A549 (cell line): ENCODE results near the gene SETSIP. TPM values are rescaled to one million over a fixed set of nuclear protein-coding genes. Genes with fewer than 3 reads are reported as not detected.
"Not testable (repeated sequence)": the region's sequence is repeated elsewhere in the genome, so short reads cannot be mapped to it uniquely, and the experiment has no call there.

Source experiments
- ATAC-seq, 2 experiments: fragments of 200-7000 bp in 1 of 2; fragments of >200 bp in 1 of 2; cut with Nextera tagmentation in 1 of 2; cut with Tn5 transposase in 1 of 2; 3 replicates each; pipeline versions ENCODE4 v1.8.0 to v1.9.1; 2018 to 2020; ENCODE audit warnings: mild to moderate bottlenecking in 1 of 2, moderate library complexity in 1 of 2
- CTCF ChIA-PET: fragments of 300-600 bp; sonication (Branson Sonifier 250); formaldehyde crosslinking; extraction: SDS; loops from one replicate; lab custom pipeline; 2021; ENCODE audit warnings: antibody characterized with exemption, inconsistent platforms; lab: Yijun Ruan, JAX
- POLR2A ChIA-PET: fragments of 350-600 bp; formaldehyde crosslinking; extraction: SDS; loops from one replicate; lab custom pipeline; 2021; ENCODE audit warnings: antibody characterized with exemption, inconsistent platforms; lab: Yijun Ruan, JAX
- DNase-seq, 2 experiments: peaks; one replicate each; pipeline versions ENCODE4 v3.0.0 to v3.0.0-alpha.2; 2011 to 2016; ENCODE audit warnings: low read depth in 1 of 2, low spot score in 1 of 2
- FAIRE-seq: peaks from 2 replicates; lab custom pipeline; 2011; peaks lifted over from hg19 to GRCh38; lab: Jason Lieb, UNC
- H3K27ac ChIP-seq, 2 experiments: fragments of >200 bp; sonication (Bioruptor Twin); formaldehyde crosslinking; 3 replicates each; pipeline ENCODE4 v1.5.1; 2016 to 2017
- H3K4me1 ChIP-seq: fragments of >200 bp; sonication (Bioruptor Twin); formaldehyde crosslinking; 3 replicates; pipeline ENCODE4 v1.6.1; 2016
- H3K4me2 ChIP-seq: fragments of >200 bp; sonication (Bioruptor Twin); formaldehyde crosslinking; 3 replicates; pipeline ENCODE4 v1.6.1; 2016
- H3K4me3 ChIP-seq: fragments of >200 bp; sonication (Bioruptor Twin); formaldehyde crosslinking; 3 replicates; pipeline ENCODE4 v1.5.1; 2016
- H3K9me3 ChIP-seq: fragments of >200 bp; sonication (Bioruptor Twin); formaldehyde crosslinking; 3 replicates; pipeline ENCODE4 v1.6.1; 2016
- BHLHE40 ChIP-seq: IDR thresholded peaks from 2 replicates; pipeline ENCODE4 v1.6.1; 2012; ENCODE audit warnings: low read depth, low read length, inconsistent platforms
- CBX2 ChIP-seq: fragments of 200-600 bp; sonication (generic); IDR thresholded peaks from 2 replicates; pipeline ENCODE4 v1.6.1; 2016; ENCODE audit warnings: low read depth, mild to moderate bottlenecking, borderline replicate concordance
- CBX8 ChIP-seq: fragments of 200-600 bp; sonication (generic); IDR thresholded peaks from 2 replicates; pipeline ENCODE4 v1.6.1; 2016
- CHD4 ChIP-seq: fragments of 200-600 bp; sonication (generic); IDR thresholded peaks from 2 replicates; pipeline ENCODE4 v1.6.1; 2016; ENCODE audit warnings: antibody characterized with exemption, mild to moderate bottlenecking, borderline replicate concordance
- FOSB ChIP-seq: fragments of 250-450 bp; sonication (Bioruptor Pico); IDR thresholded peaks from 2 replicates; pipeline ENCODE4 v1.5.0; 2020; ENCODE audit warnings: mild to moderate bottlenecking, moderate library complexity
- HEYL ChIP-seq: fragments of 250-450 bp; sonication (Bioruptor Pico); IDR thresholded peaks from 2 replicates; pipeline ENCODE4 v1.8.0; 2021; ENCODE audit warnings: mild to moderate bottlenecking, moderate library complexity
- HOXB5 ChIP-seq: fragments of 250-450 bp; sonication (Bioruptor Pico); IDR thresholded peaks from 2 replicates; pipeline ENCODE4 v1.5.0; 2020; ENCODE audit warnings: mild to moderate bottlenecking, moderate library complexity
- MAZ ChIP-seq: fragments of 150-350 bp; IDR thresholded peaks from 2 replicates; pipeline ENCODE4 v1.6.1; 2014; ENCODE audit warnings: antibody characterized with exemption, low read depth, low read length, borderline replicate concordance
- MYC ChIP-seq: IDR thresholded peaks from 2 replicates; pipeline ENCODE4 v1.6.1; 2012; ENCODE audit warnings: mild to moderate bottlenecking, inconsistent platforms, low read length, improper control_type of control experiment, borderline replicate concordance
- NPAS2 ChIP-seq: fragments of 250-450 bp; sonication (Bioruptor Pico); IDR thresholded peaks from 2 replicates; pipeline ENCODE4 v1.8.0; 2022; ENCODE audit warnings: mild to moderate bottlenecking, moderate library complexity, borderline replicate concordance
- POLR2AphosphoS2 ChIP-seq: conservative IDR thresholded peaks from 2 replicates; pipeline ENCODE4 v1.6.1; 2012; ENCODE audit warnings: low read length, improper control_type of control experiment, inconsistent platforms
- RAD21 ChIP-seq, 2 experiments: fragments of >200 bp in 1 of 2; sonication (Bioruptor Twin) in 1 of 2; formaldehyde crosslinking in 1 of 2; IDR thresholded peaks in 1 of 2; conservative IDR thresholded peaks in 1 of 2; 2 replicates in 1 of 2; 3 replicates in 1 of 2; pipeline ENCODE4 v1.6.1; 2012 to 2018; ENCODE audit warnings: inconsistent platforms in 1 of 2
- RARB ChIP-seq: fragments of 250-450 bp; sonication (Bioruptor Pico); IDR thresholded peaks from 2 replicates; pipeline ENCODE4 v1.8.0; 2021; ENCODE audit warnings: mild to moderate bottlenecking, moderate library complexity
- RCOR1 ChIP-seq: fragments of 150-350 bp; IDR thresholded peaks from 2 replicates; pipeline ENCODE4 v1.6.1; 2014; ENCODE audit warnings: antibody characterized with exemption, low read length, low read depth
- REST ChIP-seq: fragments of 200-600 bp; sonication (generic); IDR thresholded peaks from 2 replicates; pipeline ENCODE4 v1.6.1; 2016; ENCODE audit warnings: antibody characterized with exemption, mild to moderate bottlenecking, moderate library complexity
- ZC3H11A ChIP-seq: fragments of 450-650 bp; IDR thresholded peaks from 2 replicates; pipeline ENCODE4 v1.6.1; 2014; ENCODE audit warnings: antibody characterized with exemption, mild to moderate bottlenecking
- ZSCAN20 ChIP-seq: fragments of 250-450 bp; sonication (Bioruptor Pico); IDR thresholded peaks from 2 replicates; pipeline ENCODE4 v1.8.0; 2022; ENCODE audit warnings: mild to moderate bottlenecking, moderate library complexity
- WGBS: methylation state at CpG from one replicate; pipeline ENCODE4 v1.1.6; 2017; ENCODE audit errors: missing lambda C conversion rate; 5-methylcytosine and 5-hydroxymethylcytosine counted together
- polyA plus RNA-seq, 4 experiments: library from polyadenylated mRNA; depleted of rRNA in 3 of 4; stranded (reverse); fragments of >200 nt; fragmentation: RNase III in 1 of 4; extraction: RNeasy Plus Mini Kit Qiagen cat#74134 plus additional on column Dnase treatment in 1 of 4; gene quantifications; 2 replicates in 3 of 4; 3 replicates in 1 of 4; pipeline ENCODE4 v1.2.3, GENCODE V29; 2011 to 2017

The SETSIP gene
- polyA plus RNA-seq, 2 of the 4 experiments (the other 2 are of a cell fraction): 0.23 to 0.36 TPM

- FAIRE-seq (no peak), ATAC-seq (no peak), DNase-seq (no peak)
- Histone ChIP-seq H3K4me1 (0 out of 3 replicates have a peak, but pooled peaks cover 7% of the 10 kb centered on the region), H3K4me2 (no peak overlapping the region), H3K27ac (no peak overlapping the region), H3K9me3 (peaks cover 5% of the 10 kb centered on the region; the same call in 1 of the 3 replicates), H3K4me3 (no peak overlapping the region)
- WGBS: 80% methylated on average over 5 of the region's 9 CpGs
- ChIA-PET CTCF (no interaction called here), POLR2A (no interaction called here)
- TF ChIP-seq FOSB (CRISPR knock-in tag) (no peak), REST (no peak), HEYL (CRISPR knock-in tag) (no peak), ZSCAN20 (CRISPR knock-in tag) (no peak), BHLHE40 (no peak), CBX8 (no peak), MAZ (no peak), CBX2 (no peak), HOXB5 (CRISPR knock-in tag) (no peak), RAD21 (conservative IDR thresholded peaks at IDR 0.05 in 1 of 2, IDR thresholded peaks at IDR 0.05 in 1 of 2) (no peak), CHD4 (no peak), RARB (no peak), POLR2AphosphoS2 (no peak), MYC (no peak), RCOR1 (no peak), ZC3H11A (no peak), NPAS2 (no peak)
These were observed 48.4 kb downstream of the SETSIP start for GRCh38 chr1:92026806-92027205.

GRCh38 chr1:92026042-92026441 is 49.2 kb downstream of the SETSIP start:
- CTCF ChIA-PET, H3K9me3 ChIP-seq, H3K4me1 ChIP-seq, POLR2A ChIA-PET, H3K4me3 ChIP-seq, ATAC-seq, H3K27ac ChIP-seq, FAIRE-seq, DNase-seq, H3K4me2 ChIP-seq: not testable (repeated sequence)
- 92% methylated on average over 11 of the region's 29 CpGs for WGBS

Other genes with a start within 250 kb of the SETSIP start
- 8.9 and 12.1 TPM in 2 replicates for gene TGFBR3, start 189.3 kb downstream of the SETSIP start, polyA plus RNA-seq (2011; rRNA removed)
- 5.0 to 5.8 TPM (median 5.5 TPM) in 3 replicates for gene TGFBR3, start 189.3 kb downstream of the SETSIP start, polyA plus RNA-seq (2017; fragmentation: RNase III; extraction: RNeasy Plus Mini Kit Qiagen cat#74134 plus additional on column Dnase treatment)
- gene BRDT, start 126.0 kb downstream of the SETSIP start, polyA plus RNA-seq (2011; rRNA removed): not detected in 2 replicates
- gene BRDT, start 126.0 kb downstream of the SETSIP start, polyA plus RNA-seq (2017; fragmentation: RNase III; extraction: RNeasy Plus Mini Kit Qiagen cat#74134 plus additional on column Dnase treatment): not detected in 3 replicates
- 0.26 and 0.81 TPM in 2 replicates for gene EPHX4, start 45.4 kb downstream of the SETSIP start, polyA plus RNA-seq (2011; rRNA removed)
- 0.31 to 0.45 TPM (median 0.38 TPM) in 3 replicates for gene EPHX4, start 45.4 kb downstream of the SETSIP start, polyA plus RNA-seq (2017; fragmentation: RNase III; extraction: RNeasy Plus Mini Kit Qiagen cat#74134 plus additional on column Dnase treatment)
- gene BTBD8, start 4.9 kb upstream of the SETSIP start, polyA plus RNA-seq (2011; rRNA removed): 1.7 and 2.5 TPM in 2 replicates
- gene BTBD8, start 4.9 kb upstream of the SETSIP start, polyA plus RNA-seq (2017; fragmentation: RNase III; extraction: RNeasy Plus Mini Kit Qiagen cat#74134 plus additional on column Dnase treatment): 0.80 to 1.2 TPM (median 0.93 TPM) in 3 replicates
- not detected in 2 replicates for gene C1orf146, start 142.5 kb upstream of the SETSIP start, polyA plus RNA-seq (2011; rRNA removed)
- gene C1orf146, start 142.5 kb upstream of the SETSIP start, polyA plus RNA-seq (2017; fragmentation: RNase III; extraction: RNeasy Plus Mini Kit Qiagen cat#74134 plus additional on column Dnase treatment): not detected in 3 replicates
- gene GLMN, start 223.6 kb upstream of the SETSIP start, polyA plus RNA-seq (2011; rRNA removed): 7.4 and 10.6 TPM in 2 replicates
- gene GLMN, start 223.6 kb upstream of the SETSIP start, polyA plus RNA-seq (2017; fragmentation: RNase III; extraction: RNeasy Plus Mini Kit Qiagen cat#74134 plus additional on column Dnase treatment): 9.8 to 10.9 TPM (median 10.7 TPM) in 3 replicates
- gene RPAP2, start 223.6 kb upstream of the SETSIP start, polyA plus RNA-seq (2011; rRNA removed): 18.4 and 18.5 TPM in 2 replicates
- gene RPAP2, start 223.6 kb upstream of the SETSIP start, polyA plus RNA-seq (2017; fragmentation: RNase III; extraction: RNeasy Plus Mini Kit Qiagen cat#74134 plus additional on column Dnase treatment): 5.8 to 6.6 TPM (median 6.3 TPM) in 3 replicates